GM10266 (cell line): ENCODE results near the gene GHRH.

Source experiments
- DNase-seq: peaks from one replicate; pipeline ENCODE4 v3.0.0; 2012; ENCODE audit errors: extremely low spot score
- CTCF ChIP-seq: IDR thresholded peaks from 2 replicates; pipeline ENCODE4 v1.5.1; 2012; ENCODE audit warnings: mild to moderate bottlenecking, low read depth; ENCODE audit not compliant: control insufficient read depth, insufficient read depth; ENCODE audit errors: missing control alignments

Gene GHRH

DNA sequence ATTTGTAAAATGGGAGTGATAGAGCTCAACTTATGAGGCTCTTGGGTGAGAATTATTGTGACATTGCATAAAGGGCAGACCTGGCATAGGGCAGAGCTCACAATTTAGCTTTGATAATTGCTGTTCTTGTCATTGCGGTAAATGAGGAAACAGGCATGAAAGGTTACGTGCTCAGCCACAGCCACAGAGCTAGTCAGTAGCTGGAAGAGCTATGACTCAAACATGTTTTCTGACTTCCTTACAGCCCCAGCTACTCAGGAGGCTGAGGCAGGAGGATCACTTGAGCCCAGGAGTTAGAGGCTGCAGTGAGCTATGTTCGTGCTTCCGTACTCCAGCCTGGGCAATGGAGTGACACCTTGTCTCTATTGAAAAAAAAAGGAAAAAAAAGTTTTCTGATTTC lies 3.5 kb upstream of the GHRH start:
- DNase-seq: peak; percentile 46

DNA sequence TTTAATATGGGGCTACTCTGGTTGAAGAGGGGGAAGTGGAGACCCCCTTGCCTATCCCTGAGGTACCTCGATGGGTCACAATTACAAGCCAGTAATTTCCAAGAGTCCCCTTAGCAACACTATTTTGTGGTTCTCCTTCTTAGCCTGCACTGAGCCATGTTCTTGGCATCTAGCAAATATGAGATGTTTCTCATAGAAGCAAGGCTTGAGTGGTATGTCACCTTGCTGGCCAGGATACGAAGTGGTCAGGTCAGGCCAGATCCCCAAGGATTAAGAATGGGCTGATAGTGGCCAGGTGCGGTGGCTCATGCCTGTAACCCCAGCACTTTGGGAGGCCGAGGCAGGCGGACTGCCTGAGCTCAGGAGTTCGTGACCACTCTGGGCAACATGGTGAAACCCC lies 2.1 kb upstream of the GHRH start:
- no peak for TF ChIP-seq CTCF

More for the DNA sequence above, 3.5 kb upstream of the GHRH start:
- no peak for TF ChIP-seq CTCF

DNA sequence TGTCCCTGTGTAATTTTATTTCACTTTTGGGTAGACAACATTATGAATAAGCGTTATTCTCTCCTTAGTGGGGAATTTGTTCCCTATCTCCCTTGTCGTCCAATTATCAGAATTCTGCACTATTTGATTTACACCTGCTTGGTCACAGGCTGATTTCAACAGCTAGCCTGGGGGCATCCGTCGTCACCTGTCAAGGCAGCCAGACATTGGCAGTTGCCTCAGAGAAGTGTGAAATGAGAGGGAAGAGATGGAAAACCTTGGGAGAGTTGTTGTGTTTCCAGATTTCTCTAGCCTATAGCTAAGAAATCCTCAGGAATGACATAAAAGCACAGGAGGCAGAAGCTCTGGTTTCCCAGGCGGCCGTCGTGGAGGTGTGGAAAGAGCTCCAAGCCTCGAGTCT lies 891 bp upstream of the GHRH start:
- no peak for DNase-seq
- TF ChIP-seq CTCF: no peak

More for the DNA sequence above, 2.1 kb upstream of the GHRH start:
- no peak for DNase-seq

- TF ChIP-seq CTCF: no peak
- no peak for DNase-seq
Measured at GRCh38 chr20:37260923-37261322, 691 bp downstream of the GHRH start.

- TF ChIP-seq CTCF: no peak
- no peak for DNase-seq
Measured at GRCh38 chr20:37259865-37260264, 1.7 kb downstream of the GHRH start.

GRCh38 chr20:37259031-37259430 lies 2.6 kb downstream of the GHRH start:
- DNase-seq: no peak
- TF ChIP-seq CTCF: no peak

GRCh38 chr20:37257988-37258387 lies 3.6 kb downstream of the GHRH start:
- no peak for DNase-seq
- TF ChIP-seq CTCF: no peak

DNA sequence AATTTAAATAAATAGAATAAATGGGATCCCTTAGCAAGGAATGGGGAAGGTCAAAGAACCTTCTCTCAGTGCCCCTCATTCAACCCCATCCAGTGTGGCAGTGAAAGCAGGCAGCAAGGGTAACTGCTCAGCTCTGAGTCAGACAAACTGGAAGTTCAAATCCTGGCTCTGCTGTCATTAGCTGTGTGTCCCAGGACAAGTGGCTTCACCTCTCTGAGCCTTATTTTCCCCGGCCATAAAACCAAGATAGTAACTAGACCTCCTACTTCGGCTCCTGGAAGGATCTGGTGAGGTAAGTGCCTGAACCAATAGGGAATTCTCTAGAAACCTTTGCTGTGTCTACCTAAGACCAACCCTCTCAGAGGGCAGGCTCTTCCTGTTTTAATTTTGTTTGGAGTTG lies 4.1 kb downstream of the GHRH start:
- no peak for TF ChIP-seq CTCF
- no peak for DNase-seq
